Fibroblast of mammary gland (primary cell): Measurements from ENCODE around the gene PHF5A.
"Not testable (repeated sequence)": the region's sequence is repeated elsewhere in the genome, so short reads cannot be mapped to it uniquely, and the experiment has no call there.

ENCODE experiments used
- DNase-seq: peaks from one replicate; pipeline ENCODE4 v3.0.0-alpha.2; 2010; ENCODE audit warnings: low read depth
- H3K4me3 ChIP-seq: 2 replicates; pipeline ENCODE4 v1.5.1; 2011; ENCODE audit warnings: low read depth, mild to moderate bottlenecking, low read length, moderate library complexity; ENCODE audit not compliant: control insufficient read depth
- CTCF ChIP-seq: conservative IDR thresholded peaks from 2 replicates; pipeline ENCODE4 v1.5.1; 2011; ENCODE audit warnings: low read depth, low read length, inconsistent platforms; ENCODE audit not compliant: control insufficient read depth, insufficient read depth

Gene PHF5A

GRCh38 chr22:41469218-41469851 lies 843 bp upstream of the PHF5A start:
- no peak for TF ChIP-seq CTCF
- H3K4me3 ChIP-seq: peak overlapping the region; percentile 93
- DNase-seq: peak; percentile 11

- no peak overlapping the region for H3K4me3 ChIP-seq
- DNase-seq: no peak
- no peak for TF ChIP-seq CTCF
Measured at GRCh38 chr22:41461901-41462300, 6.6 kb downstream of the PHF5A start.

- H3K4me3 ChIP-seq, DNase-seq: not testable (repeated sequence)
Measured at GRCh38 chr22:41460071-41460470, 8.4 kb downstream of the PHF5A start.

- no peak overlapping the region for H3K4me3 ChIP-seq
- TF ChIP-seq CTCF: no peak
- no peak for DNase-seq
Measured at GRCh38 chr22:41459431-41459830, 9.1 kb downstream of the PHF5A start.

GRCh38 chr22:41458161-41458728 lies 10.2 kb downstream of the PHF5A start:
- TF ChIP-seq CTCF: no peak
- DNase-seq: no peak
- H3K4me3 ChIP-seq: no peak overlapping the region

GRCh38 chr22:41448189-41448808 lies 20.2 kb downstream of the PHF5A start:
- no peak for TF ChIP-seq CTCF
- peak; percentile 99 for DNase-seq
- H3K4me3 ChIP-seq: peak overlapping the region; percentile 98

GRCh38 chr22:41447435-41448188 lies 20.9 kb downstream of the PHF5A start:
- H3K4me3 ChIP-seq: peak overlapping the region; percentile 98
- TF ChIP-seq CTCF: no peak
- peak; percentile 61 for DNase-seq
